Natural killer cell (primary cell): ENCODE results near the gene SH2D5. TPM values are rescaled to one million over a fixed set of nuclear protein-coding genes. Genes with fewer than 3 reads are reported as not detected.

Experiments
- ATAC-seq, 3 donors: fragments of 150-1000 bp in 2 of 3; fragments of 200-7000 bp in 1 of 3; cut with Tn5 transposase; 1 replicate in 1 of 3; 2 replicates in 2 of 3; pipeline ENCODE4 v1.10.0; 2021; ENCODE audit warnings: mild to moderate bottlenecking in 2 of 3, moderate library complexity in 2 of 3
- DNase-seq, 2 donors: peaks; one replicate each; pipeline versions ENCODE4 v3.0.0 to v3.0.0-alpha.2; 2013 to 2021; ENCODE audit warnings: mixed read lengths in 1 of 2
- H3K27ac ChIP-seq: one replicate; pipeline ENCODE4 v1.5.1; 2013; ENCODE audit warnings: mild to moderate bottlenecking, low read length
- H3K27me3 ChIP-seq: one replicate; pipeline ENCODE4 v1.6.1; 2013; ENCODE audit warnings: low read length; ENCODE audit not compliant: control insufficient read depth, insufficient read depth
- H3K36me3 ChIP-seq: one replicate; pipeline ENCODE4 v1.6.1; 2013; ENCODE audit warnings: low read length; ENCODE audit not compliant: control insufficient read depth, insufficient read depth
- H3K4me1 ChIP-seq: one replicate; pipeline ENCODE4 v1.6.1; 2013; ENCODE audit warnings: low read length; ENCODE audit not compliant: control insufficient read depth, insufficient read depth
- H3K4me3 ChIP-seq: one replicate; pipeline ENCODE4 v1.5.1; 2013; ENCODE audit warnings: low read length
- H3K9me3 ChIP-seq: one replicate; pipeline ENCODE4 v1.6.1; 2013; ENCODE audit warnings: low read length; ENCODE audit not compliant: control insufficient read depth, insufficient read depth
- H3K27ac Mint-ChIP-seq, 2 donors: one replicate each; pipeline ENCODE4 v1.8.0; 2022; ENCODE audit warnings: mild to moderate bottlenecking in 2 of 2, mixed read lengths in 2 of 2, moderate library complexity in 1 of 2
- H3K27me3 Mint-ChIP-seq, 2 donors: one replicate each; pipeline ENCODE4 v1.8.0; 2022; ENCODE audit warnings: low read depth in 2 of 2, mixed read lengths in 2 of 2
- H3K36me3 Mint-ChIP-seq: one replicate; pipeline ENCODE4 v1.8.0; 2022; ENCODE audit warnings: mixed read lengths
- H3K4me1 Mint-ChIP-seq, 2 donors: one replicate each; pipeline ENCODE4 v1.8.0; 2022; ENCODE audit warnings: mixed read lengths in 2 of 2
- H3K4me3 Mint-ChIP-seq: one replicate; pipeline ENCODE4 v1.8.0; 2022; ENCODE audit warnings: mild to moderate bottlenecking, moderate library complexity, mixed read lengths
- H3K9me3 Mint-ChIP-seq, 2 donors: one replicate each; pipeline ENCODE4 v1.8.0; 2022; ENCODE audit warnings: mixed read lengths in 2 of 2
- WGBS: methylation state at CpG from one replicate; pipeline ENCODE4 v1.1.7; 2013; ENCODE audit warnings: missing lambda C conversion rate; ENCODE audit not compliant: insufficient coverage; 5-methylcytosine and 5-hydroxymethylcytosine counted together
- intact Hi-C: fragments of 100-400 bp; cut with micrococcal nuclease; formaldehyde crosslinking; loops from one replicate; pipeline ENCODE4 v1.14.2; 2022
- total RNA-seq, 4 donors: library from RNA; stranded (reverse); fragments of 120-200 nt in 1 of 4; gene quantifications; one replicate each; pipeline versions ENCODE4 v1.2.3 to v1.2.4, GENCODE V29; 2013 to 2022
- TF ChIP-seq, protein P1 (sequence below): fragments of 200-600 bp; IDR thresholded peaks from one replicate; pipeline ENCODE4 v1.8.0; 2022; ENCODE audit warnings: antibody characterized with exemption

SH2D5 gene
- total RNA-seq, 3 donors from 2014 or later (not counting 1 experiment from before 2014, with no cell fraction given): not detected

- intact Hi-C loops: no loop called here
- no peak overlapping the region for H3K4me3 ChIP-seq
- H3K9me3 ChIP-seq: no peaks in the 10 kb centered on the region
- ATAC-seq (no peak), DNase-seq (no peak)
- no peak overlapping the region for H3K27ac ChIP-seq
- Mint-ChIP-seq H3K4me3 (no peak overlapping the region), H3K27ac (no peak overlapping the region), H3K27me3 (peaks cover 0 to 4% of the 10 kb centered on the region in 2 donors), H3K4me1 (no peaks in the 10 kb centered on the region), H3K36me3 (no peaks in the 10 kb centered on the region), H3K9me3 (no peaks in the 10 kb centered on the region)
- WGBS: 76% methylated on average over 15 of the region's 18 CpGs
- H3K36me3 ChIP-seq: no peaks in the 10 kb centered on the region
- H3K27me3 ChIP-seq: peaks cover 2% of the 10 kb centered on the region
- no peaks in the 10 kb centered on the region for H3K4me1 ChIP-seq
- TF ChIP-seq, protein P1, sequence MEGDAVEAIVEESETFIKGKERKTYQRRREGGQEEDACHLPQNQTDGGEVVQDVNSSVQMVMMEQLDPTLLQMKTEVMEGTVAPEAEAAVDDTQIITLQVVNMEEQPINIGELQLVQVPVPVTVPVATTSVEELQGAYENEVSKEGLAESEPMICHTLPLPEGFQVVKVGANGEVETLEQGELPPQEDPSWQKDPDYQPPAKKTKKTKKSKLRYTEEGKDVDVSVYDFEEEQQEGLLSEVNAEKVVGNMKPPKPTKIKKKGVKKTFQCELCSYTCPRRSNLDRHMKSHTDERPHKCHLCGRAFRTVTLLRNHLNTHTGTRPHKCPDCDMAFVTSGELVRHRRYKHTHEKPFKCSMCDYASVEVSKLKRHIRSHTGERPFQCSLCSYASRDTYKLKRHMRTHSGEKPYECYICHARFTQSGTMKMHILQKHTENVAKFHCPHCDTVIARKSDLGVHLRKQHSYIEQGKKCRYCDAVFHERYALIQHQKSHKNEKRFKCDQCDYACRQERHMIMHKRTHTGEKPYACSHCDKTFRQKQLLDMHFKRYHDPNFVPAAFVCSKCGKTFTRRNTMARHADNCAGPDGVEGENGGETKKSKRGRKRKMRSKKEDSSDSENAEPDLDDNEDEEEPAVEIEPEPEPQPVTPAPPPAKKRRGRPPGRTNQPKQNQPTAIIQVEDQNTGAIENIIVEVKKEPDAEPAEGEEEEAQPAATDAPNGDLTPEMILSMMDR: no peak
Measured at GRCh38 chr1:20710469-20711284, 21.8 kb downstream of the SH2D5 start.

DNA sequence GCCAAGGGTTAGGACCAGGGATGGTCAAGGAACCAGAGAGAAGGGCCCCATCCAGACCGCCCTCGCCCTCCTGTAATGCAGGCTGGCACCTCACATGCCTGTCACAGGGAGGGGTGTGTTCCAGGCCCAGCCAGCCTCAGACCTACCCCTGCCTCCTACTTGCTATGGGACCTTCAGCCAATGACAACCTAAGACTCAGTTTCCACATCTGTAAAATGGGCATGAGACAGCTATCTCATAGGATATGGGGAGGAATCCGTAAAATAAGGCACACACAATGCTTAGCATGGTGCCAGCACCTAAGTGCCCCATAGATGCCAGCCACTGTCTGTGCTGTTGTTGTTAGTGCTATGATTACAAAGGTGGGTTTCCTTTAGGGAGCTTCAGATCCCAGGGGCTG is 22.6 kb downstream of the SH2D5 start:
- Histone ChIP-seq H3K27me3 (no peaks in the 10 kb centered on the region), H3K4me1 (no peaks in the 10 kb centered on the region), H3K36me3 (no peaks in the 10 kb centered on the region), H3K4me3 (no peak overlapping the region), H3K27ac (no peak overlapping the region), H3K9me3 (no peaks in the 10 kb centered on the region)
- DNase-seq (no peak), ATAC-seq (no peak)
- intact Hi-C loops: no loop called here
- H3K4me1 Mint-ChIP-seq: no peaks in the 10 kb centered on the region
- TF ChIP-seq, protein P1: no peak
- H3K9me3 Mint-ChIP-seq: no peaks in the 10 kb centered on the region
- no peak overlapping the region for H3K4me3 Mint-ChIP-seq
- no peaks in the 10 kb centered on the region for H3K36me3 Mint-ChIP-seq
- H3K27me3 Mint-ChIP-seq: peaks cover 0 to under 1% of the 10 kb centered on the region in 2 donors
- WGBS: 92% methylated on average over 3 of the region's 3 CpGs
- H3K27ac Mint-ChIP-seq: no peak overlapping the region

DNA sequence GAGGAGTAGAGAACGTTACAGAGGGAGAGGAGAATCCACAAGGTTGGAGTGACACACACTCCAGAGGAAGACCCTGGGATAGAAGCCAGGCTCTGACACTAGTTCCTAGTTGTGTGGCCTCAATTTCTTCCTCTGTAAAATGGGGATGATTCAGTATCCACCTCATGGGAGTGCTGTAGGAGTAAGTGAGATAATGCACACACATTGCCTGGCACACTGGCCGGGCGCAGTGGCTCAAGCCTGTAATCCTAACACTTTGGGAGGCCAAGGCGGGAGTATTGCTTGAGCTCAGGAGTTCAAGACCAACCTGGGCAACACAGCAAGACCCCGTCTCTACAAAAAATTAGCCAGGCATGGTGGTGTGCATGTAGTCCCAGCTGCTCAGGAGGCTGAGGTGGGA is 23.6 kb downstream of the SH2D5 start:
- DNase-seq: no peak
- Histone ChIP-seq H3K9me3 (no peaks in the 10 kb centered on the region), H3K27me3 (no peaks in the 10 kb centered on the region), H3K36me3 (no peaks in the 10 kb centered on the region), H3K4me1 (no peaks in the 10 kb centered on the region), H3K27ac (no peak overlapping the region), H3K4me3 (no peak overlapping the region)
- 80% methylated on average over 5 of the region's 5 CpGs for WGBS
- H3K4me3 Mint-ChIP-seq: no peak overlapping the region
- TF ChIP-seq, protein P1: no peak
- ATAC-seq: no peak
- H3K4me1 Mint-ChIP-seq: no peaks in the 10 kb centered on the region
- intact Hi-C loops: no loop called here
- no peak overlapping the region for H3K27ac Mint-ChIP-seq
- H3K9me3 Mint-ChIP-seq: no peaks in the 10 kb centered on the region
- no peaks in the 10 kb centered on the region for H3K36me3 Mint-ChIP-seq
- no peaks in the 10 kb centered on the region for H3K27me3 Mint-ChIP-seq

GRCh38 chr1:20708057-20708456 is 24.4 kb downstream of the SH2D5 start:
- no peak overlapping the region for H3K4me3 Mint-ChIP-seq
- H3K4me3 ChIP-seq: no peak overlapping the region
- H3K27ac Mint-ChIP-seq: no peak overlapping the region
- no peaks in the 10 kb centered on the region for H3K36me3 ChIP-seq
- 85% methylated on average over 6 of the region's 6 CpGs for WGBS
- no peak for DNase-seq
- no peak for ATAC-seq
- no peaks in the 10 kb centered on the region for H3K36me3 Mint-ChIP-seq
- H3K27me3 Mint-ChIP-seq: peaks cover 0 to 2% of the 10 kb centered on the region in 2 donors
- H3K27ac ChIP-seq: no peak overlapping the region
- TF ChIP-seq, protein P1: no peak
- no peaks in the 10 kb centered on the region for H3K4me1 Mint-ChIP-seq
- no peaks in the 10 kb centered on the region for H3K27me3 ChIP-seq
- no peaks in the 10 kb centered on the region for H3K4me1 ChIP-seq
- no peaks in the 10 kb centered on the region for H3K9me3 ChIP-seq
- intact Hi-C loops: no loop called here
- H3K9me3 Mint-ChIP-seq: no peaks in the 10 kb centered on the region
